ENCODE data around the gene SPG7.

SPG7 gene

DNA sequence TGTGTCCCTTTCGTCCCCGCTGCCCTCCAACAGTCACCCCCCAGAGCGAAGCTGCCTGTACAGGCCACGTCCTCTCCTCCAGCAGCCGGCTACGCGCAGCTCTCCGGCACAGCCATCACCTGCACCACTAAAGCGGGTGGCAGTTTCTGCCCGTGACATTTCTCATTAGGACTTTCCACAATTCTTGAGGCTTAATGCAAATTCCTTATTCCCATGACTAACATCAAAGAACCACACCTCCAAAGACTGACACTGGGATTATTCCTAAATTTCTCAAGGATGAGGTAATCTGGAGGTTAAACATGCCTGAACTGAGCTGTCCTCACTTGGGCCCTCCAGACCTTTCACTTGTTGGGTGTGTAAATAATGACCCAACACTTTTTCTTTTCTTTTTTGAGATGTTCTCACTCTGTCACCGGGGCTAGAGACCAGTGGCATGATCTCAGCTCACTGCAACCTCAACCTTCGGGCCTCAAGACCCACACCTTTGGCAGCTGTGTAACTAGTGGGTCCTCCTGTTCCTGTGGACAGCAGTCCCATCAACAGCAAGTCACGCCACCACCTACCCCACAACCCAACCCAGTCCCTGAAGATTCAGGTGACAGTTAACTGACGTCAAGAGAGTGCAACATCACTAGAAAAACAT is 29.5 kb upstream of the SPG7 start:
- no peak for TF ChIP-seq GATA1 (IDR thresholded peaks at IDR 0.05; ENCODE audit: low read depth, low read length)
- no peak for TF ChIP-seq POLR2A (IDR thresholded peaks at IDR 0.05; ENCODE audit: low read length)
- no peak for DNase-seq

GRCh38 chr16:89481356-89481955 is 26.7 kb upstream of the SPG7 start:
- peak; percentile 68 to 83 for DNase-seq
- no peak for TF ChIP-seq POLR2A (IDR thresholded peaks at IDR 0.05; ENCODE audit: low read length)
- TF ChIP-seq GATA1 (IDR thresholded peaks at IDR 0.05; ENCODE audit: low read depth, low read length): no peak

GRCh38 chr16:89482150-89482816 is 25.9 kb upstream of the SPG7 start:
- peak in 1 of 2 experiments; percentile 56 for DNase-seq
- TF ChIP-seq POLR2A (IDR thresholded peaks at IDR 0.05; ENCODE audit: low read length) (no peak), GATA1 (IDR thresholded peaks at IDR 0.05; ENCODE audit: low read depth, low read length) (no peak)

- no peak for TF ChIP-seq POLR2A (IDR thresholded peaks at IDR 0.05; ENCODE audit: low read length)
- no peak for TF ChIP-seq GATA1 (IDR thresholded peaks at IDR 0.05; ENCODE audit: low read depth, low read length)
These were observed 25.4 kb upstream of the SPG7 start for GRCh38 chr16:89482817-89483205.

DNA sequence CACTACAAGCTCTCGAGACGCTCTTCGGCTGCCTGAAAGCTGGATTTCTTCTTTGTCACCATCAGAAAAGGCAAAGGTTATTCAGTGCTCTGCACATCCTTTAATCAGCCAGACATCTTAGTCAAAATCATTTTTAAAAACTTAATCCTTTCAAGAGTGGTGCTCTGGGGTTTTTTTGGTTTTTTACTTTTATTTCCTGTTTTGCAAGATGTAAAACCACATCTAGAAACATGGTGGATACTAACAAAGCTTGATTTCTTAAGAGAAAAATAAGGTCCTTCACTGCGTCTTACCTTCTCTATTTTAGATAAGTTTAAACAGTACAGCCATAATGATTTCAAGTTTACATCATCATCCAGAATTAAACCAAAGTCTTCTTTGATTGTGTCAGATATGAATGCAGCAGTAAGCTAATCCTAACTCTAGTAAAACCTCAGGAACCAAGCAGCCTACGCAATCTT is 24.1 kb upstream of the SPG7 start:
- TF ChIP-seq GATA1 (IDR thresholded peaks at IDR 0.05; ENCODE audit: low read depth, low read length): no peak
- TF ChIP-seq POLR2A (IDR thresholded peaks at IDR 0.05; ENCODE audit: low read length): no peak
- no peak for DNase-seq

More at GRCh38 chr16:89482817-89483205, 25.4 kb upstream of the SPG7 start:
- no peak for DNase-seq

DNA sequence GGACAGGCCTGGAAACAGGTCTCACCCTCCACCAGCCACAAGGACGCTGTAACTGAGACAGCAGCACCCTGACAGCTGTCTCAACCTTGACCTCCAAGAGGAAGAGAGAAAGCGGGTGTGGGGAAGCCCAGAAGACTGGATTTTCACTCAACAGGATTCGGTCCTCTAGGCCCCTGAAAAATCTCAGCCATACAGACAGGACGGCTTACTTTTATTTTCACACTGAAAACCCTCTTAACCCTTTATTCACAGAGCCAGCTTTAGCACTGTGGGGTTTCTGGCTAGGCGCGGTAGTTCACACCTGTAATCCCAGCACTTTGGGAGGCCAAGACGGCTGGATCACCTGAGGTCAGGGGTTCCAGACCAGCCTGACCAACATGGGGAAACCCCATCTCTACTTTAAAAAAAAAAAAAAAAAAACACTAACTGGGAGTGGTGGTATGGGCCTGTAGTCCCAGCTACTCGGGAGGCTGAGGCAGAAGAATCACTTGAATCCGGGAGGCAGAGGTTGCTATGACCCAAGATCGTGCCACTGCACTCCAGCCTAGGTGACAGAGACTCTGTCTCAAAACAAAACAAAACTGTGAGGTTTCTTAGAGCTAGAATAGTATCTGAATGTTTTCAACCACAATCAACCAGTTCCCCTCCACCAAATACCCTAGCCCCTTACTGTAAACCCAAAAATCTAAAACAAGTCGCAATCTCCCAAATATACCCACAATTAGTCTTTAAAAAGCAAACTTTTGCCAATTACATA is 23.1 kb upstream of the SPG7 start:
- DNase-seq: no peak
- TF ChIP-seq GATA1 (IDR thresholded peaks at IDR 0.05; ENCODE audit: low read depth, low read length): no peak

DNA sequence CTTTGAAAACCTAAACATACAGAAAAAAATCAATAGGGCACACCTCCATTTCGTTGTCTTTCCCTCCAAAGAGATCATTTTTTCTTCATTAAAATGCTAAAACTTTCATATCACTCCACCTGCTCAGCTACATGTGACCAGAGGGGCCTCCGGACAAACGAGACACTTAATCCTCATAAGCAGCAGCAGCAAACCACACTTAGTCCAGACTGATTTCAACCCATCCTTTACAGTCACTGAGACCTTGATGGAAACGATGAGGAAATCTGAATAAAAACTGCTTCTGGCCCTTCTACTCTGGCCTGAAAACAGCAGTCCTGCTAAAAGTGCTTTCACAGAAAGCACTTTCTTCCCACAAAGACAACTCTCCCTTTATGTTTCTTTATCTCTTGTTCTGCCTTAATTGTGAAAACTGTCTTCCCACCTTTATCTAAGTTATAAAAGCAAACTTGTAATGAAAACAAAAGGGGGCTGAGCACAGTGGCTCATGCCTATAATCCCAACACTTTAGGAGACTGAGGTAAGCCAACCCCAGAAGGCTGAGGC is 22.4 kb upstream of the SPG7 start:
- DNase-seq: no peak
- TF ChIP-seq POLR2A (IDR thresholded peaks at IDR 0.05; ENCODE audit: low read length) (no peak), GATA1 (IDR thresholded peaks at IDR 0.05; ENCODE audit: low read depth, low read length) (no peak)

GRCh38 chr16:89489040-89489897 is 18.9 kb upstream of the SPG7 start:
- TF ChIP-seq GATA1 (IDR thresholded peaks at IDR 0.05; ENCODE audit: low read depth, low read length) (no peak), POLR2A (IDR thresholded peaks at IDR 0.05; ENCODE audit: low read length) (peak; percentile 65)
- peak; percentile 93 to 94 for DNase-seq

DNA sequence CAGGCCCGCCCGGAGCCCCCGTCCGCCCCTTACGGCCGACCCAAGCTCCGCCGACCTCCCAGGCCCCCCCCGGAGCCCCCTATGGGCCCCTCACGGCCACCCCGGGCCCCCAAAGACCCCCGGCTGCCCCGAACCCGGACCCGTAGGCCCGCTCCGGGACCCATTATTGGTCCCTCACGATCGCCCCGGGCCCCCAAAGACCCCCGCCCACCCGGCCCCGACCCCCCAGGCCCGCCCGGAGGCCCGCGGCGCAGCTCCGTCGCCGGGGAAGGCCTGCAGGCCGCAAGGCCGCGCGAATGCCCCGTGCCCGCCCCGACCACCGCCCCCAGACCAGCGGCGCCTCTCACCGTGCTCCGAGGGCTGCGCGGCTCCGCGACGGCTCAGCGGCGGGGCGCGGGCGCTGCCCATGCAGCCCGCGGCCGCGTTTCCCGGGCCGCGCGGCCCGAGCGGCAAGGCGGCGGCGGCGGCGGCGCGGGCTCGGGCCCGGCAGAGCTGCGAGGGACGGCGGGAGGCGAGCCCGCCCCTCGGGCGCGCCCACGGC is 18.2 kb upstream of the SPG7 start:
- no peak for DNase-seq
- TF ChIP-seq GATA1 (IDR thresholded peaks at IDR 0.05; ENCODE audit: low read depth, low read length) (no peak), POLR2A (IDR thresholded peaks at IDR 0.05; ENCODE audit: low read length) (no peak)

GRCh38 chr16:89490439-89491237 is 17.6 kb upstream of the SPG7 start, which contains the start of gene ANKRD11:
Gene ANKRD11, minus strand, starts transcription at chr16:89490561. Its CDS starts 173,542 bp downstream, at chr16:89317019.
- TF ChIP-seq POLR2A (IDR thresholded peaks at IDR 0.05; ENCODE audit: low read length): peak; percentile 95
- TF ChIP-seq GATA1 (IDR thresholded peaks at IDR 0.05; ENCODE audit: low read depth, low read length): no peak
- peak; percentile 100 for DNase-seq

GRCh38 chr16:89491238-89491869 is 16.8 kb upstream of the SPG7 start:
- peak; percentile 54 to 61 for DNase-seq
- no peak for TF ChIP-seq POLR2A (IDR thresholded peaks at IDR 0.05; ENCODE audit: low read length)
- TF ChIP-seq GATA1 (IDR thresholded peaks at IDR 0.05; ENCODE audit: low read depth, low read length): no peak
